ENCODE measurements around the gene TCN1. TPM values are rescaled to one million over a fixed set of nuclear protein-coding genes. Genes with fewer than 3 reads are reported as not detected.

Gene TCN1
- total and polyA plus RNA-seq, 12 donors = 0.18 to 1.2 (median 0.32) TPM; not detected in 9

DNA sequence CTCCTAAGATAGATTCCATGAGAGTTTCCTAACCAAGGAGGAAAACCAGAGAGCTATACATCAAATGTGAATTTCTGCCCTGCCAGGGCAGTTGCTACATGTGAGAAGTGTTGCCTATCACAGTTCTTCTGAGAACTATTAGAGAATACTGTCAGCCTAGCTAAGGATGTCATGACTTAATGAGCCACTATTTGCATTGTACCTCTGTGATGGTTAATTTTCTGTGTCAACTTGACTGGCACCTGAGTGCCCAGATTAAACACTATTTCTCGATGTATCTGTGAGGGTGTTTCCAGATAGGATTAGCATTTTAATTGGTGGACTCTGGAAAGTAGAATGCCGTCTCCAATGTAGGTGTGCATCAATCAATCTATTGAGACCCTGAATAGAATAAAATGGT lies 1.7 kb upstream of the TCN1 start:
- Histone ChIP-seq H3K27me3 (no peaks in the 10 kb centered on the region), H3K36me3 (no peaks in the 10 kb centered on the region), H3K4me1 (peaks cover 0 to 15% (median 0%) of the 10 kb centered on the region in 9 donors), H3K27ac (no peak overlapping the region), H3K9me3 (peaks cover 0 to 12% (median 0%) of the 10 kb centered on the region in 11 donors), H3K4me3 (no peak overlapping the region)
- intact Hi-C loops (cut with DNase I) = no loop called here
- DNase-seq (no peak), ATAC-seq (no peak)
- WGBS, 2 donors = 87 to 91% methylated on average over 2 of the region's 2 CpGs
- TF ChIP-seq, protein P1, sequence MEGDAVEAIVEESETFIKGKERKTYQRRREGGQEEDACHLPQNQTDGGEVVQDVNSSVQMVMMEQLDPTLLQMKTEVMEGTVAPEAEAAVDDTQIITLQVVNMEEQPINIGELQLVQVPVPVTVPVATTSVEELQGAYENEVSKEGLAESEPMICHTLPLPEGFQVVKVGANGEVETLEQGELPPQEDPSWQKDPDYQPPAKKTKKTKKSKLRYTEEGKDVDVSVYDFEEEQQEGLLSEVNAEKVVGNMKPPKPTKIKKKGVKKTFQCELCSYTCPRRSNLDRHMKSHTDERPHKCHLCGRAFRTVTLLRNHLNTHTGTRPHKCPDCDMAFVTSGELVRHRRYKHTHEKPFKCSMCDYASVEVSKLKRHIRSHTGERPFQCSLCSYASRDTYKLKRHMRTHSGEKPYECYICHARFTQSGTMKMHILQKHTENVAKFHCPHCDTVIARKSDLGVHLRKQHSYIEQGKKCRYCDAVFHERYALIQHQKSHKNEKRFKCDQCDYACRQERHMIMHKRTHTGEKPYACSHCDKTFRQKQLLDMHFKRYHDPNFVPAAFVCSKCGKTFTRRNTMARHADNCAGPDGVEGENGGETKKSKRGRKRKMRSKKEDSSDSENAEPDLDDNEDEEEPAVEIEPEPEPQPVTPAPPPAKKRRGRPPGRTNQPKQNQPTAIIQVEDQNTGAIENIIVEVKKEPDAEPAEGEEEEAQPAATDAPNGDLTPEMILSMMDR (IDR thresholded peaks at IDR 0.05) = no peak

DNA sequence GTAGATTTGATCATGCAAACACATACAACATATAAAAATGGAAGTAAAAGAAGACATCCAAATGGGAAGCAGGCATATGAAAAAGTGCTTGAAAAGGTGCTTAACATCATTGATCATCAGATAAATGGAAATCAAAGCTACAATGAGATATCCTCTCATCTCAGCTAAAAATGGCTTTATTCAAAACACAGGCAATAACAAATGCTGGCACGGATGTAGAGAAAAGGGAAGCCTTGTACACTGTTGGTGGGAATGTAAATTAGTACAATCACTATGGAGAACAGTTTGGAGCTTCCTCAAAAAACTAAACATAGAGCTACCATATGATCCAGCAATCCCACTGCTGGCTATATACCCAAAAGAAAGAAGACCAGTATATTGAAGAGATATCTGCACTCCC lies 549 bp upstream of the TCN1 start:
- Histone ChIP-seq H3K4me3 (no peak overlapping the region), H3K27ac (no peak overlapping the region), H3K27me3 (no peaks in the 10 kb centered on the region), H3K4me1 (peaks cover 0 to 15% (median 0%) of the 10 kb centered on the region in 9 donors), H3K9me3 (peaks cover 0 to 12% (median 0%) of the 10 kb centered on the region in 11 donors), H3K36me3 (no peaks in the 10 kb centered on the region)
- DNase-seq = no peak
- intact Hi-C loops (cut with DNase I) = no loop called here
- TF ChIP-seq, protein P1 (IDR thresholded peaks at IDR 0.05) = no peak
- WGBS, 2 donors = 75 to 81% methylated on average over 1 of the region's 1 CpG
- no peak for ATAC-seq

DNA sequence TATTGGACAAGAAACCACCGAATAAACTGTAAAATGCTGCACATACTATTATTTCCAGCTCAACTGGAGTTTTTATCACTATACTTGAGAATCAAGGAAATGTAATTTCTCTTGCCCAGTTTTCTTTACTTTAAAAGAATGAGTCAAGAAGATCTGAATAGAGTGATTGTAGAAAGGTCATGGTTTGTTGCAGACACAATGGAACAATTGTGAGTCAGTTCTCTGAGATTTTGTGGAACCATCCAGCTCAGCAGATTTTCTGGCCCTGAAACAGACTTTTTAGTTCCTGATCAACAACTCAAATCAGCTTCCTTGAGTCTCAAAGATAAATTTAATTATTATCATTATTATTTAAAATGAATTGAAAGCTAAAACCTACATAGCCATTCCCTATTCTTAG lies 1.3 kb downstream of the TCN1 start:
- WGBS, 2 donors = 66 to 74% methylated on average over 1 of the region's 1 CpG
- intact Hi-C loops (cut with DNase I) = no loop called here
- H3K27me3 ChIP-seq = no peaks in the 10 kb centered on the region
- TF ChIP-seq, protein P1 (IDR thresholded peaks at IDR 0.05) = no peak
- peaks cover 0 to 15% (median 0%) of the 10 kb centered on the region in 9 donors for H3K4me1 ChIP-seq
- no peak for ATAC-seq
- no peak for DNase-seq
- peak overlapping the region in 1 of 10 donors; percentile 38 for H3K27ac ChIP-seq
- no peaks in the 10 kb centered on the region for H3K36me3 ChIP-seq
- H3K4me3 ChIP-seq = no peak overlapping the region
- H3K9me3 ChIP-seq = no peaks in the 10 kb centered on the region

DNA sequence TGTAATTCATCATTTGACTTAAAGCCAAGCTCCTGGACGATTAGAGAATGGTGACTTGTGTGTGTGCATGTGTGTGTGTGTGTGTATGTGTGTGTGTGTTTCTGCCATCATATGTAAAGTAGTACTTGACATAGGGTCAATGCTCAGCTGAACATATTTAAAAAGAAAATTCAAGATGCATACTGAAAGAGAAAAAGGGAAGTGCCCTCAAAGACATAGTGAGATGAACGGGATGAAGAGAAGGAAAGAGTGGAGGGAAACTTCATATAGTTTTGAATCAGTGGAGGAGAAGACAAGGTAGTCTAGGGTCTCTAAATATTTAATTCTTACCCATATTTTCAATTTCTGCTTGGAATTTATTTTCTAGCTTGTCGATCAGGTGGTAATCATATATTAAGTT lies 4.0 kb downstream of the TCN1 start:
- 65 to 67% methylated on average over 3 of the region's 3 CpGs for WGBS, 2 donors
- Histone ChIP-seq H3K27me3 (no peaks in the 10 kb centered on the region), H3K9me3 (no peaks in the 10 kb centered on the region), H3K27ac (no peak overlapping the region), H3K4me1 (peaks cover 0 to 26% (median 0%) of the 10 kb centered on the region in 9 donors), H3K4me3 (no peak overlapping the region), H3K36me3 (no peaks in the 10 kb centered on the region)
- DNase-seq (no peak), ATAC-seq (no peak)
- intact Hi-C loops (cut with DNase I) = no loop called here
- TF ChIP-seq, protein P1 (IDR thresholded peaks at IDR 0.05) = no peak
